Neural cell (in vitro differentiated cells): Measurements from ENCODE around the gene AKT1.

Experiments used
- CTCF ChIP-seq: fragments of 450-650 bp; IDR thresholded peaks from 2 replicates; pipeline ENCODE4 v1.5.1; 2014; ENCODE audit warnings: antibody characterized with exemption, mild to moderate bottlenecking, moderate library complexity; ENCODE audit not compliant: poor library complexity, severe bottlenecking
- EP300 ChIP-seq: fragments of 450-650 bp; conservative IDR thresholded peaks from 2 replicates; pipeline ENCODE4 v1.6.1; 2014; ENCODE audit warnings: antibody characterized with exemption, mild to moderate bottlenecking, moderate library complexity; ENCODE audit not compliant: poor library complexity, severe bottlenecking
- EZH2 ChIP-seq: fragments of 200-600, 300-800 bp; shearing (Covaris generic), sonication (generic); IDR thresholded peaks from 2 replicates; pipeline ENCODE4 v1.6.1; 2014; ENCODE audit warnings: antibody characterized with exemption, low read length, borderline replicate concordance, mild to moderate bottlenecking; ENCODE audit not compliant: insufficient read depth, poor library complexity, severe bottlenecking
- MXI1 ChIP-seq: fragments of 450-650 bp; conservative IDR thresholded peaks from 2 replicates; pipeline ENCODE4 v1.6.1; 2014; ENCODE audit warnings: antibody characterized with exemption, mild to moderate bottlenecking; ENCODE audit not compliant: poor library complexity, severe bottlenecking
- POLR2AphosphoS5 ChIP-seq: IDR thresholded peaks from 2 replicates; pipeline ENCODE4 v1.6.1; 2012
- SMC3 ChIP-seq: fragments of 450-650 bp; conservative IDR thresholded peaks from 2 replicates; pipeline ENCODE4 v1.6.1; 2014; ENCODE audit warnings: antibody characterized with exemption, mild to moderate bottlenecking, moderate library complexity; ENCODE audit not compliant: poor library complexity
- TAF1 ChIP-seq: IDR thresholded peaks from 2 replicates; pipeline ENCODE4 v1.6.1; 2012; ENCODE audit warnings: low read depth
- TF ChIP-seq, protein P1 (sequence below): IDR thresholded peaks from 2 replicates; pipeline ENCODE4 v1.6.1; 2012; ENCODE audit warnings: borderline replicate concordance

GRCh38 chr14:104793703-104793959, 1.9 kb downstream of the AKT1 start:
- no peak for TF ChIP-seq POLR2AphosphoS5
- no peak for TF ChIP-seq CTCF
- TF ChIP-seq EZH2: no peak
- TF ChIP-seq, protein P1, sequence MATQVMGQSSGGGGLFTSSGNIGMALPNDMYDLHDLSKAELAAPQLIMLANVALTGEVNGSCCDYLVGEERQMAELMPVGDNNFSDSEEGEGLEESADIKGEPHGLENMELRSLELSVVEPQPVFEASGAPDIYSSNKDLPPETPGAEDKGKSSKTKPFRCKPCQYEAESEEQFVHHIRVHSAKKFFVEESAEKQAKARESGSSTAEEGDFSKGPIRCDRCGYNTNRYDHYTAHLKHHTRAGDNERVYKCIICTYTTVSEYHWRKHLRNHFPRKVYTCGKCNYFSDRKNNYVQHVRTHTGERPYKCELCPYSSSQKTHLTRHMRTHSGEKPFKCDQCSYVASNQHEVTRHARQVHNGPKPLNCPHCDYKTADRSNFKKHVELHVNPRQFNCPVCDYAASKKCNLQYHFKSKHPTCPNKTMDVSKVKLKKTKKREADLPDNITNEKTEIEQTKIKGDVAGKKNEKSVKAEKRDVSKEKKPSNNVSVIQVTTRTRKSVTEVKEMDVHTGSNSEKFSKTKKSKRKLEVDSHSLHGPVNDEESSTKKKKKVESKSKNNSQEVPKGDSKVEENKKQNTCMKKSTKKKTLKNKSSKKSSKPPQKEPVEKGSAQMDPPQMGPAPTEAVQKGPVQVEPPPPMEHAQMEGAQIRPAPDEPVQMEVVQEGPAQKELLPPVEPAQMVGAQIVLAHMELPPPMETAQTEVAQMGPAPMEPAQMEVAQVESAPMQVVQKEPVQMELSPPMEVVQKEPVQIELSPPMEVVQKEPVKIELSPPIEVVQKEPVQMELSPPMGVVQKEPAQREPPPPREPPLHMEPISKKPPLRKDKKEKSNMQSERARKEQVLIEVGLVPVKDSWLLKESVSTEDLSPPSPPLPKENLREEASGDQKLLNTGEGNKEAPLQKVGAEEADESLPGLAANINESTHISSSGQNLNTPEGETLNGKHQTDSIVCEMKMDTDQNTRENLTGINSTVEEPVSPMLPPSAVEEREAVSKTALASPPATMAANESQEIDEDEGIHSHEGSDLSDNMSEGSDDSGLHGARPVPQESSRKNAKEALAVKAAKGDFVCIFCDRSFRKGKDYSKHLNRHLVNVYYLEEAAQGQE: no peak
- TF ChIP-seq TAF1: no peak
- no peak for TF ChIP-seq EP300
- TF ChIP-seq MXI1: no peak
- no peak for TF ChIP-seq SMC3
